T-helper 2 cell treated with Interferon-gamma antibody and Interleukin-4, amounts not matched to agents 100 ng/mL and 5 ng/mL, for 36 hours (primary cell): ENCODE measurements around the gene WDCP. TPM values are rescaled to one million over a fixed set of nuclear protein-coding genes. Genes with fewer than 3 reads are reported as not detected.

Experiments used
- intact Hi-C: fragments of 100-400 bp; cut with micrococcal nuclease; formaldehyde crosslinking; loops from one replicate; pipeline ENCODE4 v1.15.1; 2023
- total RNA-seq: library from RNA; stranded (reverse); gene quantifications from 2 replicates; pipeline ENCODE4 v1.2.3, GENCODE V29; 2022

Gene WDCP
- total RNA-seq, 1 donor from 2014 or later, result 22.3 TPM

DNA sequence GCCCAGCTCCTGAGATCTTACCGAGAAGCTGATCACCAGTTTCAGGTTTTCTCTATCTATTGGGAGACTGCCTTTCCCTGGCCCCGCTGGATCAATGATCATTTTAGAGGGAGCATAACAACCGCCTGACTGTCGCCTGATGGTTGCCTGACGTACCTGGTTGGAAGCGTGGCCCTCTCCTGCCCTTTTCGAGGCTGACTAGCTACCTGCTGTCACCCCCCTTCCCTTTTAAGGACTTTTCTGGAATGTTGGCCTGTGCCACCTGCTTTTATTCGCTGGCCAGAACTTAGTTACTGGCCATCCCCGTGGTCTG is 37.9 kb downstream of the WDCP start:
- intact Hi-C loops, result no loop called here

- intact Hi-C loops, result no loop called here
These were observed 38.4 kb downstream of the WDCP start for GRCh38 chr2:24008672-24009366.

DNA sequence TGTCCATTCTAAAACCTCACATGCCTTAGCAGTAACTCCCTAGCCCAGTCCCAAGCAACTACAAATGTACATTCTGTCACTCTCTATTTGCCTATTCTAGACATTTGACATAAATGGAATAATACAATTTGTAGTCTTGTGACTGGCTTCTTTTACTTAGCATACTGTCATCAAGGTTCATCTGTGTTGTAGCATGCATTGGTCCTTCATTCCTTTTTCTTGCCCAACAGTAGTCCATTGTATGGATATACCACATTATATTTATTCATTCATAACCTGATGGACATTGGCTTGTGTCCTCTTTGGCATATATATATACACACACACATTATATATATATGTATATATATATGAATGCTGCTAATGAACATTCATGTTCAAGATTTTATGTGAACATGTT is 39.5 kb downstream of the WDCP start:
- intact Hi-C loops, result no loop called here

- intact Hi-C loops, result no loop called here
These were observed 52.6 kb downstream of the WDCP start for GRCh38 chr2:23994567-23994966.

GRCh38 chr2:23993736-23994269 is 53.4 kb downstream of the WDCP start:
- intact Hi-C loops, result no loop called here

GRCh38 chr2:23992931-23993330 is 54.3 kb downstream of the WDCP start:
- intact Hi-C loops, result no loop called here

DNA sequence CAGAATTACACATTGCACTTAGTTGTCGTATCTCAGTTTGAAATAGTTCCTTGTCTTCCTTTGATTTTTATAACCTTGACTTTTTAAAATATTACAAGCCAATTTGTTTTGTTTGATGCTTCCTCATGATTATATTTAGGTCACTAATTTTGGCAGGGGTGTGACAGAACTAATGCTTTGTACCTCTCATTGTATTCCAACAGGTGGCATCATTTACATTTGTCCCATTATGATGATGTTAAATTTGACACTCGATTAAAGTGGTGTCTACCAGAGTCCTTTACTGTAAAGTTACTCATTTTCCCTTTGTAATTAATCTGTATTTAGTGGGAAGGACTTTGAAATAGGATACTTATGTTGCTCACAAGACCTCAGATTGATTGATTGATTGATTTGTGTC is 58.8 kb downstream of the WDCP start:
- intact Hi-C loops, result loop anchor here (1.0 kb wide), 1 partner anchor 96 kb away; the partner anchor contains the start of gene TP53I3

Other genes starting within 250 kb of the WDCP start
- gene ATAD2B, start 120.3 kb downstream of the WDCP start, total RNA-seq, result 25.5 and 28.8 TPM in 2 replicates
- gene UBXN2A, start 106.9 kb downstream of the WDCP start, total RNA-seq, result 14.6 and 15.9 TPM in 2 replicates
- gene MFSD2B, start 37.3 kb downstream of the WDCP start, total RNA-seq, result 0.09 TPM in 1 of 2 replicates, not detected in the other
- 0.43 and 0.86 TPM in 2 replicates for gene FKBP1B, start 2.4 kb upstream of the WDCP start, total RNA-seq
- 92.5 and 94.6 TPM in 2 replicates for gene SF3B6, start 28.9 kb upstream of the WDCP start, total RNA-seq
- 2.2 and 2.7 TPM in 2 replicates for gene TP53I3, start 37.4 kb upstream of the WDCP start, total RNA-seq
- gene PFN4, start 75.9 kb upstream of the WDCP start, total RNA-seq, result not detected in 2 replicates
- 6.6 and 6.8 TPM in 2 replicates for gene FAM228B, start 76.1 kb upstream of the WDCP start, total RNA-seq
- 0.57 TPM in 1 of 2 replicates, not detected in the other for gene FAM228A, start 127.7 kb upstream of the WDCP start, total RNA-seq